COLO668 (cell line): ENCODE measurements around the gene NBAS.
"Not testable (repeated sequence)": the region's sequence is repeated elsewhere in the genome, so short reads cannot be mapped to it uniquely, and the experiment has no call there.

ENCODE experiments used
- DNase-seq: peaks from one replicate; lab custom pipeline; 2025; ENCODE audit not compliant: unreplicated experiment; lab: John Stamatoyannopoulos, UW

The NBAS gene

GRCh38 chr2:15272942-15273341, 288.2 kb downstream of the NBAS start:
- DNase-seq: no peak

GRCh38 chr2:15271941-15272542, 289.1 kb downstream of the NBAS start:
- no peak for DNase-seq

GRCh38 chr2:15271276-15271675, 289.9 kb downstream of the NBAS start:
- no peak for DNase-seq

- no peak for DNase-seq
Measured at GRCh38 chr2:15269043-15269442, 292.1 kb downstream of the NBAS start.

- DNase-seq: no peak
Measured at GRCh38 chr2:15265889-15266288, 295.2 kb downstream of the NBAS start.

GRCh38 chr2:15263976-15264685, 297.0 kb downstream of the NBAS start:
- DNase-seq: no peak

GRCh38 chr2:15262792-15263191, 298.3 kb downstream of the NBAS start:
- no peak for DNase-seq

GRCh38 chr2:15260835-15261234, 300.3 kb downstream of the NBAS start:
- no peak for DNase-seq

- DNase-seq: no peak
Measured at GRCh38 chr2:15260196-15260595, 300.9 kb downstream of the NBAS start.

- no peak for DNase-seq
Measured at GRCh38 chr2:15259356-15259756, 301.8 kb downstream of the NBAS start.

- DNase-seq: not testable (repeated sequence)
Measured at GRCh38 chr2:15258385-15258784, 302.7 kb downstream of the NBAS start.

GRCh38 chr2:15253835-15254286, 307.3 kb downstream of the NBAS start:
- no peak for DNase-seq

GRCh38 chr2:15253247-15253646, 307.9 kb downstream of the NBAS start:
- DNase-seq: no peak

GRCh38 chr2:15251753-15252152, 309.4 kb downstream of the NBAS start:
- no peak for DNase-seq

GRCh38 chr2:15250946-15251345, 310.2 kb downstream of the NBAS start:
- DNase-seq: not testable (repeated sequence)

GRCh38 chr2:15246870-15247269, 314.3 kb downstream of the NBAS start:
- DNase-seq: no peak

- no peak for DNase-seq
Measured at GRCh38 chr2:15243762-15244161, 317.4 kb downstream of the NBAS start.

- DNase-seq: no peak
Measured at GRCh38 chr2:15242936-15243461, 318.1 kb downstream of the NBAS start.

GRCh38 chr2:15241929-15242328, 319.2 kb downstream of the NBAS start:
- DNase-seq: no peak

GRCh38 chr2:15241201-15241600, 319.9 kb downstream of the NBAS start:
- no peak for DNase-seq

- DNase-seq: no peak
Measured at GRCh38 chr2:15238028-15238427, 323.1 kb downstream of the NBAS start.

GRCh38 chr2:15230599-15231192, 330.4 kb downstream of the NBAS start:
- no peak for DNase-seq
